Activated naive CD4-positive, alpha-beta T cell treated with anti-CD3 and anti-CD28 coated beads, Interleukin-2, amount 10 ng/mL, durations not matched to agents 7 days and 5 days (primary cell): ENCODE results near the gene RASGRF2.

ENCODE experiments used
- CTCF ChIA-PET: fragments of 350-600 bp; sonication (Branson Sonifier 250); formaldehyde crosslinking; loops from one replicate; lab custom pipeline; 2021; ENCODE audit warnings: antibody characterized with exemption; lab: Charles Lee
- DNase-seq: peaks from one replicate; pipeline ENCODE4 v3.0.0-alpha.2; 2020
- H3K27ac Mint-ChIP-seq: one replicate; pipeline ENCODE4 v1.8.0; 2021; ENCODE audit warnings: mild to moderate bottlenecking, moderate library complexity, mixed read lengths
- H3K27me3 Mint-ChIP-seq: one replicate; pipeline ENCODE4 v1.8.0; 2021; ENCODE audit warnings: mild to moderate bottlenecking, mixed read lengths
- H3K36me3 Mint-ChIP-seq: one replicate; pipeline ENCODE4 v1.8.0; 2021; ENCODE audit warnings: mixed read lengths
- H3K4me1 Mint-ChIP-seq: one replicate; pipeline ENCODE4 v1.8.0; 2021; ENCODE audit warnings: mixed read lengths
- H3K4me3 Mint-ChIP-seq: one replicate; pipeline ENCODE4 v1.8.0; 2021; ENCODE audit warnings: mild to moderate bottlenecking, moderate library complexity, mixed read lengths
- H3K9me3 Mint-ChIP-seq: one replicate; pipeline ENCODE4 v1.8.0; 2021; ENCODE audit warnings: mixed read lengths

RASGRF2 gene

DNA sequence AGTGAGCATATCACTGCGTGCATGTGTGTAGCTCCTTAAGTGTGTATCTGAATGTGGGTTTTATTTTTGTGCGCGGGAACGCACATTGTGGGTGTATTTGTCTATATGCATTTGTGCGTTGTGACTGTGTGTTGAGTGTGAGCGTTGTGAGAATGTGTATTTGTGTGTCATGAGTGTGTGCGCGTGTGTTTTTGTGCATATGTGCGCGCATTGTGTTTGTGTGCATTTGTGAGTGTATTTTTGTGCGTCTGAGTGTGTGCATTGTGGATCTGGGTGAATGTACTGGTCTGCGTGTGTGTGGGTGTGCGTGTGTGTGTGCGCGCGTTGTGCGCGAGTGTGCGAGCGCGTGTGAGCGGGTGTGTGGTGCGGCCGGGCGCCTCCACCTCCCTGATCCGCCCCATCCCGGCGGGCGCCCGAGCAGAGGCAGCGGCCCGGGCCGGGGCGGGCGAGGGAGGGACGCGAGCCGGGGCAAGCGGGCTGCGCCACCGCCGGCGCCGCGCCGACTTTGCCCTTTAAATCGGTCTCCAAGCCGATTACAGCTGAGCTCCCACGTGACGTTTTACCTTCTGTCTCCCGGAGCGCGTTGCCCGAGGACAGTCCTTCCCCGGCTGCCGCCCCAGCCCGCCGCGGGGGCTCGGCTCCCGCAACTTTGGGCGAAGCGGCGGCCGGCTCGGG, at the start of gene RASGRF2:
Gene RASGRF2 (plus strand): TSS at position 596 of the 675 bp plus-strand sequence. CDS start 376 bp downstream, outside the sequence.
- peaks cover 12% of the 10 kb centered on the region for H3K27me3 Mint-ChIP-seq
- H3K9me3 Mint-ChIP-seq: no peaks in the 10 kb centered on the region
- no peaks in the 10 kb centered on the region for H3K36me3 Mint-ChIP-seq
- peaks cover 64% of the 10 kb centered on the region for H3K4me1 Mint-ChIP-seq
- peak; percentile 71 for DNase-seq
- peak within 1 kb of the TSS; percentile 81 for H3K4me3 Mint-ChIP-seq
- peak within 1 kb of the TSS; percentile 66 for H3K27ac Mint-ChIP-seq
- CTCF ChIA-PET: interaction anchor here (1.2 to 1.8 kb wide), 2 partner anchors 15 to 148 kb away, joined by 3 to 7 read pairs; no protein-coding TSS in a partner anchor

- H3K9me3 Mint-ChIP-seq: no peaks in the 10 kb centered on the region
- no peak overlapping the region for H3K27ac Mint-ChIP-seq
- peaks cover 3% of the 10 kb centered on the region for H3K4me1 Mint-ChIP-seq
- no peaks in the 10 kb centered on the region for H3K27me3 Mint-ChIP-seq
- CTCF ChIA-PET: no interaction called here
- H3K36me3 Mint-ChIP-seq: no peaks in the 10 kb centered on the region
- H3K4me3 Mint-ChIP-seq: no peak overlapping the region
- no peak for DNase-seq
These were observed 47.7 kb upstream of the RASGRF2 start for GRCh38 chr5:80912479-80912878.

- no peak overlapping the region for H3K27ac Mint-ChIP-seq
- no peak overlapping the region for H3K4me3 Mint-ChIP-seq
- no peaks in the 10 kb centered on the region for H3K27me3 Mint-ChIP-seq
- peaks cover 11% of the 10 kb centered on the region for H3K4me1 Mint-ChIP-seq
- peaks cover 2% of the 10 kb centered on the region for H3K36me3 Mint-ChIP-seq
- CTCF ChIA-PET: no interaction called here
- no peak for DNase-seq
- no peaks in the 10 kb centered on the region for H3K9me3 Mint-ChIP-seq
These were observed 44.4 kb upstream of the RASGRF2 start for GRCh38 chr5:80915716-80916115.

GRCh38 chr5:80916676-80917075, 43.5 kb upstream of the RASGRF2 start:
- no peaks in the 10 kb centered on the region for H3K27me3 Mint-ChIP-seq

DNA sequence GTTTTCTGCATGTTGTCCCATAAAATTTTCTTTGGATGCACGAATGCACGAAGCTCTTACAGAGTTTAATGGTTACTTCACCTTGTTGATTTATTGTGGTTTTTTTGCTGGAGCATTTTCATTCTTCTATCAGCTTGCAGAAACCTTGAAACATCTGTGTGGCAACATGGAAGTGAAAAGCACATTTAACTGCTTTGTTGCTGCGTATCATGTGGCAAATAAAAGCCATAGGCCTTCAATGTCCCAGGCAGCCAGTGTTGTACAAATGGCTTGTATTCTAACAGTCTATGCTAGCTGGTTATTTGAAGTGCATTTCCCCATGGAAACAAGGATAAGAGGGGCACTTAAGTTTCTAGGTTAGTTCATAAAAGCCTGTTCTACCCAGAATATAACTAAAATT, 42.5 kb upstream of the RASGRF2 start:
- DNase-seq: no peak
- no peak overlapping the region for H3K27ac Mint-ChIP-seq
- H3K9me3 Mint-ChIP-seq: no peaks in the 10 kb centered on the region
- no peak overlapping the region for H3K4me3 Mint-ChIP-seq
- CTCF ChIA-PET: no interaction called here
- H3K4me1 Mint-ChIP-seq: peaks cover 11% of the 10 kb centered on the region
- H3K36me3 Mint-ChIP-seq: peaks cover 2% of the 10 kb centered on the region
- H3K27me3 Mint-ChIP-seq: no peaks in the 10 kb centered on the region

More at GRCh38 chr5:80916676-80917075, 43.5 kb upstream of the RASGRF2 start:
- no peak for DNase-seq
- no peak overlapping the region for H3K4me3 Mint-ChIP-seq
- peaks cover 11% of the 10 kb centered on the region for H3K4me1 Mint-ChIP-seq
- no peaks in the 10 kb centered on the region for H3K9me3 Mint-ChIP-seq
- CTCF ChIA-PET: no interaction called here
- H3K36me3 Mint-ChIP-seq: peaks cover 2% of the 10 kb centered on the region
- no peak overlapping the region for H3K27ac Mint-ChIP-seq

GRCh38 chr5:80919678-80920196, 40.4 kb upstream of the RASGRF2 start:
- DNase-seq: no peak
- Mint-ChIP-seq H3K4me3 (no peak overlapping the region), H3K27ac (no peak overlapping the region), H3K27me3 (no peaks in the 10 kb centered on the region), H3K4me1 (peaks cover 11% of the 10 kb centered on the region), H3K36me3 (peaks cover 2% of the 10 kb centered on the region), H3K9me3 (no peaks in the 10 kb centered on the region)
- CTCF ChIA-PET: no interaction called here

- no peaks in the 10 kb centered on the region for H3K9me3 Mint-ChIP-seq
- no peak for DNase-seq
- H3K27ac Mint-ChIP-seq: no peak overlapping the region
- CTCF ChIA-PET: interaction anchor here (1.1 kb wide), 1 partner anchor 263 kb away, joined by 3 read pairs; no protein-coding TSS in a partner anchor
- peaks cover 11% of the 10 kb centered on the region for H3K4me1 Mint-ChIP-seq
- no peak overlapping the region for H3K4me3 Mint-ChIP-seq
- no peaks in the 10 kb centered on the region for H3K27me3 Mint-ChIP-seq
- peaks cover 2% of the 10 kb centered on the region for H3K36me3 Mint-ChIP-seq
These were observed 39.8 kb upstream of the RASGRF2 start for GRCh38 chr5:80920333-80920732.

- H3K27ac Mint-ChIP-seq: no peak overlapping the region
- H3K36me3 Mint-ChIP-seq: peaks cover 2% of the 10 kb centered on the region
- H3K4me1 Mint-ChIP-seq: peaks cover 11% of the 10 kb centered on the region
- no peaks in the 10 kb centered on the region for H3K9me3 Mint-ChIP-seq
- no peak for DNase-seq
- H3K27me3 Mint-ChIP-seq: no peaks in the 10 kb centered on the region
- CTCF ChIA-PET: interaction anchor here (1.1 kb wide), 1 partner anchor 262 kb away, joined by 3 read pairs; no protein-coding TSS in a partner anchor
- H3K4me3 Mint-ChIP-seq: no peak overlapping the region
These were observed 39.1 kb upstream of the RASGRF2 start for GRCh38 chr5:80921026-80921425.

- no peak overlapping the region for H3K4me3 Mint-ChIP-seq
- DNase-seq: no peak
- H3K36me3 Mint-ChIP-seq: no peaks in the 10 kb centered on the region
- peaks cover 3% of the 10 kb centered on the region for H3K4me1 Mint-ChIP-seq
- no peak overlapping the region for H3K27ac Mint-ChIP-seq
- no peaks in the 10 kb centered on the region for H3K27me3 Mint-ChIP-seq
- CTCF ChIA-PET: no interaction called here
- no peaks in the 10 kb centered on the region for H3K9me3 Mint-ChIP-seq
These were observed 34.2 kb upstream of the RASGRF2 start for GRCh38 chr5:80925931-80926330.

DNA sequence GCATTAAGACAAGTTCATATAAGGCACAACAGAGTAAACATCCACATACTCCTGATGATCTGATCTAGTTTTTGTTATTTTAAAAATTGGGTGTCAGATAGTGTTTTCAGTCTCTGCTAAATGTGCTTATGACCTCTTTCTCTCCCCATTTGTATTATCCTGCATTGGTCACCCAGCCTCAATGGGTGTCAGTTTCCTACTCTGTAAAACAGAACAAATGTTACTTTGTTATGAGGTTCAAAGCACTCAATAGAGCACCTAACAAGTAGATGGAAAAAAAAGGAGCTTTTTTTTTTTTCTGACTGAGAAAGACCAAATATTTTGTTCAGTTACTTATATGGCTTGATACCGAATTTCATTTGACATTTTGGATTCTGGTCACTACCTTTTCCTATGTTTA, 33.6 kb upstream of the RASGRF2 start:
- no peak for DNase-seq
- no peak overlapping the region for H3K4me3 Mint-ChIP-seq
- H3K27ac Mint-ChIP-seq: no peak overlapping the region
- H3K4me1 Mint-ChIP-seq: peaks cover 3% of the 10 kb centered on the region
- no peaks in the 10 kb centered on the region for H3K36me3 Mint-ChIP-seq
- H3K9me3 Mint-ChIP-seq: no peaks in the 10 kb centered on the region
- CTCF ChIA-PET: interaction anchor here (1.2 kb wide), 1 partner anchor 9 kb away, joined by 5 read pairs; no protein-coding TSS in a partner anchor
- no peaks in the 10 kb centered on the region for H3K27me3 Mint-ChIP-seq

GRCh38 chr5:80926979-80927656, 33.0 kb upstream of the RASGRF2 start:
- no peaks in the 10 kb centered on the region for H3K36me3 Mint-ChIP-seq
- no peak for DNase-seq
- no peak overlapping the region for H3K27ac Mint-ChIP-seq
- no peak overlapping the region for H3K4me3 Mint-ChIP-seq
- H3K4me1 Mint-ChIP-seq: peaks cover 3% of the 10 kb centered on the region
- no peaks in the 10 kb centered on the region for H3K27me3 Mint-ChIP-seq
- H3K9me3 Mint-ChIP-seq: no peaks in the 10 kb centered on the region
- CTCF ChIA-PET: interaction anchor here (1.2 kb wide), 2 partner anchors 9 to 1678 kb away, joined by 3 to 5 read pairs; no protein-coding TSS in a partner anchor

DNA sequence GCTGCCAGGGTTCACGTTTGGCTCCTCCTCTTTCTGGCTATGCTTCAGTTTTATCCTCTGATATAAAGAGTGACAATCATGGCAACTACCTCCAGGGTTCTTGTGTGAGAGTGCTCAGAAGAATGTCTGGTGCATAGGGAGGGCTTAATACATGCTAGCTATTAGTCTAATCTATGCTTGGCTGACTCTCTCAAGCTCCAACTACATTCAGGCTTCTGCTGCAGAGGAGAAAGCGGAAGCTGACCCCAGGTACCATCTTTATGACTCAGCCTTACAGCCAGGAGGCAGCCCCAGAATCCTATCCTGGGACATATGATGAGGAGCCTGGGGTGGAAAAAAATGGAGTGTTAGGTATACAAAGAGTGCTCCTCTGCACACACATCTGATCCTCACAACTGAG, 32.1 kb upstream of the RASGRF2 start:
- H3K4me3 Mint-ChIP-seq: no peak overlapping the region
- CTCF ChIA-PET: interaction anchor here (1.2 kb wide), 2 partner anchors 8 to 1679 kb away, joined by 3 to 5 read pairs; no protein-coding TSS in a partner anchor
- no peaks in the 10 kb centered on the region for H3K36me3 Mint-ChIP-seq
- H3K27ac Mint-ChIP-seq: no peak overlapping the region
- no peaks in the 10 kb centered on the region for H3K9me3 Mint-ChIP-seq
- peaks cover 3% of the 10 kb centered on the region for H3K4me1 Mint-ChIP-seq
- DNase-seq: no peak
- no peaks in the 10 kb centered on the region for H3K27me3 Mint-ChIP-seq

DNA sequence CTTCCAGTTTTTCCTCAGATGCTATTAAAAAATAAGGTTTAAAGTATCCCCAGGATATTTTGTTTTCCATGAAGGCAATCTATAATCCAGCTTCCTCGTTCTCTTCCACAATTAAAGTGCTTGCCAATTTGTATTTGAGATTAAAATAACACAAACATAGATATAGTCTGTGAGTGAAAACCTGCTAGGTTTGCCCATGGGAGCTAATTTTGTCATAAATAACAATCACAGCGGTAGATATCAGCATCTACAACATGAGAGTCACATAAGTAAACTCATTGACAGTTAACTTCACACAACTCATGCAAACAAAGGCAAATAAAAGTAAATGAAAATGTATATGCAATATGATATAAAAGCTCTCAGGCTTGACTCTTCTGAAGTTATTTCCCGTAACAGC, 29.2 kb upstream of the RASGRF2 start:
- Mint-ChIP-seq H3K9me3 (no peaks in the 10 kb centered on the region), H3K4me3 (no peak overlapping the region), H3K27me3 (no peaks in the 10 kb centered on the region), H3K36me3 (no peaks in the 10 kb centered on the region), H3K4me1 (peaks cover 5% of the 10 kb centered on the region), H3K27ac (no peak overlapping the region)
- DNase-seq: no peak
- CTCF ChIA-PET: interaction anchor here (1.3 kb wide), 1 partner anchor 177 kb away, joined by 5 read pairs; no protein-coding TSS in a partner anchor

DNA sequence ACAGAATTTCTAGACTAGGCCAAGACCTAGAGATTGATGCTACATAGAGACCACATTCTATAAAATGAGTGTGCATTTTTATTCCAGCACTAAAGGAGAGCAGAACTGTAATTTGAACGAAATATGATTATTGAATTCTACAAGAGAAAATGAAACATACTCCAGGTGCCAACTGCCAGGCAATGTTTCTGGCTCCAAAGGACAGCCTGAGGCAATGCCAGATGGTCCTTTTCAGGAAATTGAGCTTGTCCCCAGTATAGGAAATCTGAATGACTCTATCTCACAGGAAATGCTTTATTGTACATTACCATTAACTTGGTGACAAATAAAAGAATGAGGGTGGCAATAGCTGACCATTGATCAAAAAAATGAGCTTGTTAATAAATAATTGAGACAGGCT, 28.8 kb upstream of the RASGRF2 start:
- Mint-ChIP-seq H3K9me3 (no peaks in the 10 kb centered on the region), H3K4me3 (no peak overlapping the region), H3K36me3 (no peaks in the 10 kb centered on the region), H3K27me3 (no peaks in the 10 kb centered on the region), H3K4me1 (peaks cover 7% of the 10 kb centered on the region), H3K27ac (no peak overlapping the region)
- DNase-seq: no peak
- CTCF ChIA-PET: interaction anchor here (1.3 kb wide), 1 partner anchor 176 kb away, joined by 5 read pairs; no protein-coding TSS in a partner anchor
